Measurements from ENCODE around the gene TCFL5. TPM values are rescaled to one million over a fixed set of nuclear protein-coding genes. Genes with fewer than 3 reads are reported as not detected.

TCFL5 gene
- total RNA-seq, 1 experiment from 2014 or later: 23.8 TPM

DNA sequence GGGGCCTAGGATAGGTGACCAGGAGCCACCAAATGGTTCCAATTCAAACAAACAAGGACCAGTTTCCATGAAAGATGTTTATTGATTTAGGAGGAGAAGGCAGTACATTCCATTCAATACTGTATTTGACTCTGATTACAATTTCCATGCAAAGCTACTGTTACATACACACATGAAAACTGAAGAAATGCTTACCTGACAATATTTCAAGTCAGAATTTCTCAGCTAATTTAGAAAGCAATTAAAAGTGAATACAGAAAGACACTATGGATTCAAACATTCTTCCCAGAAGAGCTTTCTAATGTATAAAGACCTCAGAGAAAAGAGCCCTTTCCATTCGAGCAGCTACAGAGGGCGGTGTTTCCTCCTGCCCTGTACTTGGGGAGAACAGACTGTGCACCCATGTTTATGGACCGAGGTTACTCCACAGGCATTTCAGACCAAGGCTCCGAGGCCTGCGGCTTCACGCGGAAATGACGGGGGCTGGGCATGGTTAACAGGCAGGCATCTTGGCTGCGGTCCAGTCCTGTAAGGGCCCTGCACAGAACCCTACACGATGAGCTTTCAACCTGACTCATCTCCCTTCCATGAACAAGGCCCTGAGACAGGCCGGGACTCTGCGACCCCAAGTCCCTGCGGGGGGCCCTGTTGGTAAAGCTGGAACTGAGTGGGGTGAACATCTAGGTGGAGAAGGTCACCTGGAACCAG, 25.7 kb upstream of the TCFL5 start:
- CTCF ChIA-PET: interaction anchor here (1.2 kb wide), 1 partner anchor 12 kb away, joined by 3 read pairs; no protein-coding TSS in a partner anchor
- peaks cover 7% of the 10 kb centered on the region for H3K4me1 ChIP-seq (ENCODE audit: control insufficient read depth, insufficient read depth, low read length)
- DNase-seq (ENCODE audit: low read depth, low spot score) (no peak), ATAC-seq (peak; percentile 28)
- H3K27me3 ChIP-seq (ENCODE audit: control insufficient read depth, insufficient read depth, low read length): no peaks in the 10 kb centered on the region
- H3K4me3 ChIP-seq (ENCODE audit: low read depth in 2 of 2, low read length in 2 of 2): no peak overlapping the region
- TF ChIP-seq POLR2AphosphoS5 (IDR thresholded peaks at IDR 0.05; ENCODE audit: low read depth, low read length) (no peak), TCF7L2 (IDR thresholded peaks at IDR 0.05; ENCODE audit: low read depth, low read length) (no peak), SIN3A (IDR thresholded peaks at IDR 0.05; ENCODE audit: borderline replicate concordance, insufficient read depth, low read depth, low read length) (no peak)
- TF ChIP-seq, protein P1, sequence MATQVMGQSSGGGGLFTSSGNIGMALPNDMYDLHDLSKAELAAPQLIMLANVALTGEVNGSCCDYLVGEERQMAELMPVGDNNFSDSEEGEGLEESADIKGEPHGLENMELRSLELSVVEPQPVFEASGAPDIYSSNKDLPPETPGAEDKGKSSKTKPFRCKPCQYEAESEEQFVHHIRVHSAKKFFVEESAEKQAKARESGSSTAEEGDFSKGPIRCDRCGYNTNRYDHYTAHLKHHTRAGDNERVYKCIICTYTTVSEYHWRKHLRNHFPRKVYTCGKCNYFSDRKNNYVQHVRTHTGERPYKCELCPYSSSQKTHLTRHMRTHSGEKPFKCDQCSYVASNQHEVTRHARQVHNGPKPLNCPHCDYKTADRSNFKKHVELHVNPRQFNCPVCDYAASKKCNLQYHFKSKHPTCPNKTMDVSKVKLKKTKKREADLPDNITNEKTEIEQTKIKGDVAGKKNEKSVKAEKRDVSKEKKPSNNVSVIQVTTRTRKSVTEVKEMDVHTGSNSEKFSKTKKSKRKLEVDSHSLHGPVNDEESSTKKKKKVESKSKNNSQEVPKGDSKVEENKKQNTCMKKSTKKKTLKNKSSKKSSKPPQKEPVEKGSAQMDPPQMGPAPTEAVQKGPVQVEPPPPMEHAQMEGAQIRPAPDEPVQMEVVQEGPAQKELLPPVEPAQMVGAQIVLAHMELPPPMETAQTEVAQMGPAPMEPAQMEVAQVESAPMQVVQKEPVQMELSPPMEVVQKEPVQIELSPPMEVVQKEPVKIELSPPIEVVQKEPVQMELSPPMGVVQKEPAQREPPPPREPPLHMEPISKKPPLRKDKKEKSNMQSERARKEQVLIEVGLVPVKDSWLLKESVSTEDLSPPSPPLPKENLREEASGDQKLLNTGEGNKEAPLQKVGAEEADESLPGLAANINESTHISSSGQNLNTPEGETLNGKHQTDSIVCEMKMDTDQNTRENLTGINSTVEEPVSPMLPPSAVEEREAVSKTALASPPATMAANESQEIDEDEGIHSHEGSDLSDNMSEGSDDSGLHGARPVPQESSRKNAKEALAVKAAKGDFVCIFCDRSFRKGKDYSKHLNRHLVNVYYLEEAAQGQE (IDR thresholded peaks at IDR 0.05; ENCODE audit: insufficient read depth in 1 of 2, low read depth in 2 of 2, low read length in 1 of 2): no peak
- TF ChIP-seq, protein P2, sequence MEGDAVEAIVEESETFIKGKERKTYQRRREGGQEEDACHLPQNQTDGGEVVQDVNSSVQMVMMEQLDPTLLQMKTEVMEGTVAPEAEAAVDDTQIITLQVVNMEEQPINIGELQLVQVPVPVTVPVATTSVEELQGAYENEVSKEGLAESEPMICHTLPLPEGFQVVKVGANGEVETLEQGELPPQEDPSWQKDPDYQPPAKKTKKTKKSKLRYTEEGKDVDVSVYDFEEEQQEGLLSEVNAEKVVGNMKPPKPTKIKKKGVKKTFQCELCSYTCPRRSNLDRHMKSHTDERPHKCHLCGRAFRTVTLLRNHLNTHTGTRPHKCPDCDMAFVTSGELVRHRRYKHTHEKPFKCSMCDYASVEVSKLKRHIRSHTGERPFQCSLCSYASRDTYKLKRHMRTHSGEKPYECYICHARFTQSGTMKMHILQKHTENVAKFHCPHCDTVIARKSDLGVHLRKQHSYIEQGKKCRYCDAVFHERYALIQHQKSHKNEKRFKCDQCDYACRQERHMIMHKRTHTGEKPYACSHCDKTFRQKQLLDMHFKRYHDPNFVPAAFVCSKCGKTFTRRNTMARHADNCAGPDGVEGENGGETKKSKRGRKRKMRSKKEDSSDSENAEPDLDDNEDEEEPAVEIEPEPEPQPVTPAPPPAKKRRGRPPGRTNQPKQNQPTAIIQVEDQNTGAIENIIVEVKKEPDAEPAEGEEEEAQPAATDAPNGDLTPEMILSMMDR (IDR thresholded peaks at IDR 0.05): no peak
- in situ Hi-C loops (cut with HindIII; ENCODE audit: low pct_unique_long_range_greater_than_20kb, low sequenced_read_pairs) (no loop called here), intact Hi-C loops (cut with micrococcal nuclease; ENCODE audit: unreplicated experiment) (no loop called here)
- no peak overlapping the region for H3K27ac ChIP-seq (ENCODE audit: low read length)
- H3K36me3 ChIP-seq (ENCODE audit: control insufficient read depth, insufficient read depth, low read length): peaks cover 12% of the 10 kb centered on the region
- BruUV-seq (replicated peaks): no TSS peak
- POLR2A ChIA-PET: no interaction called here
- H3K9me3 ChIP-seq (ENCODE audit: control insufficient read depth, insufficient read depth, low read depth, low read length): no peaks in the 10 kb centered on the region

DNA sequence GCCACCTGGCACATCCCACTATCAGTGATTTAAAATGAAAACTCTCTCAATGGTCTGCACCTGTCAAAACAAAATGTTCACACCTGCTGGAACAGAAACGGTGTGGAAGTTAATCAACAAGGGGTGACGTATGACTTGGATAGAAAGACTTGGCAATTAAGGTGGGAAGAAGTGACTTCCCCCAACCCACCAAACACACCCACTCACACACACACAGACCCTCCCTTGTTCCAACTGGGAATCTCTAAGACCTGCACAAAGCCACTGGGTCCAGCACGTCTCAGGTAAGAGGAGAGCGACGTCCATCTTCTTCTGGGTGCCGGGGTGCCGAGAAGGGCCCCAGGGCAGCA, 25.1 kb upstream of the TCFL5 start:
- ChIA-PET CTCF (interaction anchor here (1.2 kb wide), 1 partner anchor 11 kb away, joined by 3 read pairs; no protein-coding TSS in a partner anchor), POLR2A (no interaction called here)
- no peak overlapping the region for H3K27ac ChIP-seq (ENCODE audit: low read length)
- intact Hi-C loops (cut with micrococcal nuclease; ENCODE audit: unreplicated experiment): no loop called here
- H3K27me3 ChIP-seq (ENCODE audit: control insufficient read depth, insufficient read depth, low read length): no peaks in the 10 kb centered on the region
- peaks cover 10% of the 10 kb centered on the region for H3K36me3 ChIP-seq (ENCODE audit: control insufficient read depth, insufficient read depth, low read length)
- TF ChIP-seq TCF7L2 (IDR thresholded peaks at IDR 0.05; ENCODE audit: low read depth, low read length) (no peak), SIN3A (IDR thresholded peaks at IDR 0.05; ENCODE audit: borderline replicate concordance, insufficient read depth, low read depth, low read length) (no peak), POLR2AphosphoS5 (IDR thresholded peaks at IDR 0.05; ENCODE audit: low read depth, low read length) (no peak)
- TF ChIP-seq, protein P2 (IDR thresholded peaks at IDR 0.05): no peak
- TF ChIP-seq, protein P1 (IDR thresholded peaks at IDR 0.05; ENCODE audit: insufficient read depth in 1 of 2, low read depth in 2 of 2, low read length in 1 of 2): no peak
- BruUV-seq (replicated peaks): no TSS peak
- no peak for DNase-seq (ENCODE audit: low read depth, low spot score)
- no peaks in the 10 kb centered on the region for H3K9me3 ChIP-seq (ENCODE audit: control insufficient read depth, insufficient read depth, low read depth, low read length)
- in situ Hi-C loops (cut with HindIII; ENCODE audit: low pct_unique_long_range_greater_than_20kb, low sequenced_read_pairs): no loop called here
- no peak overlapping the region for H3K4me3 ChIP-seq (ENCODE audit: low read depth in 2 of 2, low read length in 2 of 2)
- no peak for ATAC-seq
- peaks cover 7% of the 10 kb centered on the region for H3K4me1 ChIP-seq (ENCODE audit: control insufficient read depth, insufficient read depth, low read length)
